ENCODE results near the gene ENTPD7.
A peak's percentile ranks its signal among the peaks of the same experiment; 100 is the strongest.

The ENTPD7 gene

DNA sequence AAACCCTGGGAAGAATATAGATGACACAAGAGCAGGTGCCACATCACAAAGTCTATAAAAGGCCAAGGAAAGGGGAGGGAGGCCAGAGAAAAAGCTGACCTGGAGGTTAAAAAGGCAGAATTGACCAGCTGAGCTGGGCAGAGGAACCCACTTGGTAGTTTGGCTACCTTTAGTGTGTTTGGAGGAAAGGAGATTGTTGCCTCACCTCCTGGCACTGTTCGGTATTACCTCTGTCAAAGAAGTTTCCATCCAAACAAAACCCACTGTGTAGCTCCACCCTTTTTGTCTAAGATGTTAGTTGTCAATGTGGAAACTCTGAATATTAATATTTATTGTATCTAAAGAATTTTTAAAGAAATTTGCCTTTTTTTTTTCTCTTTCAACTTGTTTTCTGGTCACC, 23.4 kb downstream of the ENTPD7 start:
- Mint-ChIP-seq H3K27me3 (no peaks in the 10 kb centered on the region), H3K9me3 (no peaks in the 10 kb centered on the region), H3K36me3 (no peaks in the 10 kb centered on the region), H3K4me3 (no peak overlapping the region), H3K27ac (no peak overlapping the region), H3K4me1 (peaks cover 5% of the 10 kb centered on the region)
- no peak for DNase-seq
- CTCF ChIA-PET, result interaction anchor here (1.5 kb wide), 1 partner anchor 247 kb away, joined by 8 read pairs; no protein-coding TSS in a partner anchor

DNA sequence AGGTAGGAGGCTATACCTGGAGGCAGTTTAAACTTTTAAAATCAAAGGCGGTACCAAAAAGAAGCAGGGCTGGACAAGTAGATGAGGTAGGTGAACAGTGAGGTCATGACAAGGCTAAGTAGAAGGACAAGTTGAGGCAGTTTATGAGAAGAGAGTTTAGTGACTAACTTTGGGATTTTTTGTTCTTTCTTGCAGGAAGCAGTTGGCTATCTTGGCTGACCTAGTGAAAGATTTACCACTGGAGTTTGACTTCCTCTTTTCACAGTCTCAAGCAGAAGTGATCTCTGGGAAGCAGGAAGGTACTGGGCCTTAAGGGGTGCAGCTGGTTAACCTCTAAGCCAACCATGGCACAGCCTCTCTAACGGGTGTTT, 26.3 kb downstream of the ENTPD7 start:
- Mint-ChIP-seq H3K27me3 (no peaks in the 10 kb centered on the region), H3K9me3 (no peaks in the 10 kb centered on the region), H3K4me3 (no peak overlapping the region), H3K4me1 (peaks cover 5% of the 10 kb centered on the region), H3K27ac (no peak overlapping the region), H3K36me3 (no peaks in the 10 kb centered on the region)
- no peak for DNase-seq
- CTCF ChIA-PET, result no interaction called here

DNA sequence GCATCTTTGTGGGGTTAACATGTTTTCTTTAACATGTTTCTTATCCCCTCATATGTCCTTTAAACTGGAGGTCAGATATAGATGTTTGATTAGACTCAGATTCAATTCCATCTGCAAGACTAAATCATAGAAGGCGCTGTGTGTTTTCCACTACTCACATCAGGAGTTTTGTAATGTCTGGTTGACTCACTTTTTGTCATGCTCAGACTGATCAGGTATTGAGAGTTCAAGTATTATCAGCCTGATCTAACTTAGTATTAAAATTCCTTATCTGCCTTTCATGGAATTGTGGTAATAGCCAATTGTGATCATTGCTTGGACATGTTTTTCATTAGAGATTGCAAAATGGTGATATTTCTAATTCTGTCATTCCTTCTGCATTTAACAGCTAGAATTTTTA, 30.2 kb downstream of the ENTPD7 start:
- no peaks in the 10 kb centered on the region for H3K9me3 Mint-ChIP-seq
- no peak overlapping the region for H3K27ac Mint-ChIP-seq
- H3K27me3 Mint-ChIP-seq, result no peaks in the 10 kb centered on the region
- peaks cover 5% of the 10 kb centered on the region for H3K4me1 Mint-ChIP-seq
- no peak for DNase-seq
- H3K36me3 Mint-ChIP-seq, result peaks cover 12% of the 10 kb centered on the region
- CTCF ChIA-PET, result no interaction called here
- no peak overlapping the region for H3K4me3 Mint-ChIP-seq

DNA sequence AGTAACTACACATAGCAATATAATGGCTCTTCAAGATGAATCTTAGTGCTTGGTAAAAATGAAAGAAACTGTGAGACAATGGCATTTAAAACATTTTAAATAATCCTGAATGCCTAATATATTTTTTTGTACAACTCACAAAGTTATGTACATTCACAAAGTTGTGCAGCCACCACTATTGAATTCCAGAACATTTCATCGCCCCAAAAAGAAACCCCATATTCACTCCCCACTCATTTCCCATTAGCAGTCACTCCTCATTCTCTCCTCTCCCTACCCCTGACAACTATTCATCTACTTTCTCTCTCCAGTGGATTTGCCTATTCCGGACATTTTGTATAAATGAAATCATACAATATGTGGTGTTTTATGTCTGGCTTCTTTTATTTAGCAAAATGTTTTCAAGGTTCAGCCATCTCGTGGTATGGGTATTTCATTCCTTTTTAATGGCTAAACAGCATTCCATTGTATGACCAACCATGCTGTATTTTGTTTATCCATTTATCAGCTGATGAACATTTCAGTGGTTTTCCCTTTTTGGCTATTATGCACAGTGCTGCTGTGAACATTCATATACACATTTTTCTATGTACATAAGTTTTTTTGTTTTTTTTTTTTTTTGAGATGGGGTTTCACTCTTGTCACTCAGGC, 34.7 kb downstream of the ENTPD7 start:
- Mint-ChIP-seq H3K27ac (no peak overlapping the region), H3K27me3 (no peaks in the 10 kb centered on the region), H3K36me3 (peaks cover 22% of the 10 kb centered on the region), H3K9me3 (no peaks in the 10 kb centered on the region), H3K4me3 (no peak overlapping the region), H3K4me1 (no peaks in the 10 kb centered on the region)
- DNase-seq, result no peak
- CTCF ChIA-PET, result no interaction called here

DNA sequence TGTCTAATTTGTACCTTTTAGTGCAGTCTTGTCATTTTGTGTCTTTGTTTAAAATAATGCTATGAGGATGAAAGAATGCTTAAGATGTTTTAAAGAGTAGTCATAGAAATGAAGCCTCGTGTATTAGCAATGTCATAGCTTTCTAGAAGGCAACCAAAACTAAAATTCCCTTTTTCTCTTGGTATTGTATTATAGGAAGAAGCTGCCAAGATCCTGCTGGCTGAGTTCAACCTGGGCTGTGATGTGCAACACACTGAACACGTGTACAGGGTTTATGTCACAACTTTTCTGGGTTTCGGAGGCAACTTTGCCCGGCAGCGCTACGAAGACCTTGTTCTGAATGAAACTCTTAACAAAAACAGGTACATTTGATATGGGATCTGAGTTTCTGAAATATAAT, 36.5 kb downstream of the ENTPD7 start:
- H3K4me1 Mint-ChIP-seq, result no peaks in the 10 kb centered on the region
- CTCF ChIA-PET, result interaction anchor here (1.3 kb wide), 1 partner anchor 135 kb away, joined by 3 read pairs; no protein-coding TSS in a partner anchor
- H3K27me3 Mint-ChIP-seq, result no peaks in the 10 kb centered on the region
- no peaks in the 10 kb centered on the region for H3K9me3 Mint-ChIP-seq
- H3K27ac Mint-ChIP-seq, result no peak overlapping the region
- DNase-seq, result no peak
- peaks cover 23% of the 10 kb centered on the region for H3K36me3 Mint-ChIP-seq
- H3K4me3 Mint-ChIP-seq, result no peak overlapping the region

DNA sequence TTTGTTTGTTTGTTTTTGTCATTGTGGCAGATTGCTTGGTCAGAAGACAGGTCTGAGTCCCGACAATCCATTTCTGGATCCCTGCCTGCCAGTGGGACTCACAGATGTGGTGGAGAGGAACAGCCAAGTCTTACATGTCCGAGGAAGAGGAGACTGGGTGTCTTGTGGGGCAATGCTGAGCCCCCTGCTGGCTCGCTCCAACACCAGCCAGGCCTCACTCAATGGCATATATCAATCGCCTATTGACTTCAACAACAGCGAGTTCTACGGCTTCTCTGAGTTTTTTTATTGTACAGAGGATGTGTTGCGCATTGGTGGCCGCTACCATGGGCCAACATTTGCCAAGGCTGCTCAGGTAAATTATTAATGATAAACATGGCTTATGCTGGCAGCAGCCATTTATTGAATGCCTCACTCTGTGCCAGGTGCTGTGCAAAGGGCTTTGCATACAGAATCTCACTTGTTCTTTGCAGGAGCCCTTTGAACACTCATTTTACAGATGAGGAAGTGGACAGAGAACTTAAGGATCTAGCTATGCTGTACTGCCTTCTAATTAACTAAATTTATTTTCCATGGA, 39.3 kb downstream of the ENTPD7 start:
- Mint-ChIP-seq H3K36me3 (peaks cover 23% of the 10 kb centered on the region), H3K27ac (no peak overlapping the region), H3K27me3 (no peaks in the 10 kb centered on the region), H3K4me3 (no peak overlapping the region), H3K4me1 (no peaks in the 10 kb centered on the region), H3K9me3 (no peaks in the 10 kb centered on the region)
- no peak for DNase-seq
- CTCF ChIA-PET, result no interaction called here

DNA sequence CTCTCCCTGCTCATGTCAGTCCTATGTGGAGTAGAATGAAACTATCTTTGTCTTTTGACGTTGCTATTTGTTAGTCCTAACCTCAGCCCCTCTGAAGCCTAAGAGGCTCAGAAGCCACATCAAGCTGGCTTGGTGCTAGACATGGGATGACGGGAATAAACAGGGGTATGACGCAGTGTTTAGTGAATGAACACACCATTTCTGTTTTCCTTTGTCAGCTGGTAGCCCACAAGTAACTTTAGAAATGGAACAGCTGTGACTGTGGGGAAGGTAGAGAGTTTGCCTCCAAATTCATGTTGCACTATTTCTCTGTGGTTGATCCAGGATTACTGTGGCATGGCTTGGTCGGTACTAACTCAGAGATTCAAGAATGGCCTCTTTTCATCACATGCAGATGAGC, 41.3 kb downstream of the ENTPD7 start:
- no peak overlapping the region for H3K27ac Mint-ChIP-seq
- no peaks in the 10 kb centered on the region for H3K4me1 Mint-ChIP-seq
- no peak for DNase-seq
- CTCF ChIA-PET, result no interaction called here
- no peaks in the 10 kb centered on the region for H3K9me3 Mint-ChIP-seq
- no peak overlapping the region for H3K4me3 Mint-ChIP-seq
- peaks cover 23% of the 10 kb centered on the region for H3K36me3 Mint-ChIP-seq
- no peaks in the 10 kb centered on the region for H3K27me3 Mint-ChIP-seq

DNA sequence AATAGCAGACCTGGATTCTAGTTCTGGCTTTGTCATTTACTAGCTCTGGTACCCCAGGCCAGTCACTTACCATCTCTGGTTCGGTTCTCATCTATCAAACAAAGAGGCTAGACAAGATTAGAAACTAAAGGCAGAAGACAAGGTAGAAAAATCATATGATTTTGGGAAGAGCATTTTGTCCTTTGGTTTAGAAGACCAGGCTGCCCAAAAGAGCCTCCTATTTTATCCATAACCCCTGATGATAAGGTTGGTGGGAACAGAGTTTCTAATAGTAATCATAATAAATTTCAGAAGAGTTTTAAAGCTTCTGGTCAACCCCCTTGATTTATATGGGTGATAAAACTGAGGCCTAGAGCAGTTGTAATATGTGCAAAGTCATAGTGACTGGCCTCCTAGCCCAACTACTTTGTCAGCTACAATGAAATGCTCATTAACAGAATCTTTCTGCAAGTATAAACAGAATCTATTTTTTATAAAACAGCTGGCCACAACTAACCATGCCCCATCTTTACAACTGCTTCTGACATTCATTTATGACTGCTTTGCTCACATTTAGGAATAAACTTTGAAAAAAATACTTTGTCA, 49.2 kb downstream of the ENTPD7 start:
- no peaks in the 10 kb centered on the region for H3K4me1 Mint-ChIP-seq
- no peak overlapping the region for H3K27ac Mint-ChIP-seq
- CTCF ChIA-PET, result interaction anchor here (1.4 kb wide), 1 partner anchor 78 kb away, joined by 5 read pairs; no protein-coding TSS in a partner anchor
- H3K9me3 Mint-ChIP-seq, result no peaks in the 10 kb centered on the region
- no peak overlapping the region for H3K4me3 Mint-ChIP-seq
- H3K27me3 Mint-ChIP-seq, result no peaks in the 10 kb centered on the region
- H3K36me3 Mint-ChIP-seq, result peaks cover 16% of the 10 kb centered on the region
- DNase-seq, result no peak

DNA sequence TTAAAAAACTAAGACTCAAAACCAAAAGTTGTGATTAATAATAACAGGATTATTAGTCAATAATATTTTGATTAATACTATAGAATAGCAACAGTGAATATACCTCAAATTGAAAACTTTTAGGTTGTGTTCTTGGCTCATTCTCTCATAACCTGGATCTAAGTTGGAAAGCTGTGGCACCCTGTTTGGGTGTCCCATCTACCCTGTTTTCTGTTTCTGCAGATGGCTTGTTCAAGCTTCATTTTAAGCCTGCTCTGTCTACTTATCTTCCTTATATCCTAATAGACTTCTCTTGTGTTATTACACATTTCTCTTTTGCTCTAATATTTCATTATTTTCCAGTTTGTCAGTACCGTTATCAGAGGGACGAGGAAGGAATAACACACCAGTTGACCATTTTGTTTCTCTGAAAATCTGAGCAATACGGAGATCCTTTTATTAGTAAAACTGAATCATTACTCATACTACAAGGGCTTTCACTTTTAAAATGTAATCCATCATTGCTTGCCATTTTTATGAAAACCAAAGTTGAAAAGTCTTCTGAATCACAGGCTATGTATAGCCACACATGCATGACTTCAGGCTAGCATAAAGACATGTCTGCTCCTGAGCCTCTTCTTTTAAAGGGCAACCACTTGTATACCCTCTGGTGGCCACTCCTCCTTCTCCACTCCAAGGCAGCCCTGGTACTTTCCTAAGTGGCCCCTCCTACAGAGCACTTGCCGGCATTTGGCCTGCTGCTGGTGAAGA, 50.3 kb downstream of the ENTPD7 start:
- peaks cover 21% of the 10 kb centered on the region for H3K36me3 Mint-ChIP-seq
- no peaks in the 10 kb centered on the region for H3K9me3 Mint-ChIP-seq
- no peak overlapping the region for H3K4me3 Mint-ChIP-seq
- H3K4me1 Mint-ChIP-seq, result no peaks in the 10 kb centered on the region
- H3K27ac Mint-ChIP-seq, result no peak overlapping the region
- DNase-seq, result no peak
- CTCF ChIA-PET, result interaction anchor here (1.4 to 2.7 kb wide), 3 partner anchors 23 to 317 kb away, joined by 3 to 11 read pairs (median 5); no protein-coding TSS in a partner anchor
- H3K27me3 Mint-ChIP-seq, result no peaks in the 10 kb centered on the region

DNA sequence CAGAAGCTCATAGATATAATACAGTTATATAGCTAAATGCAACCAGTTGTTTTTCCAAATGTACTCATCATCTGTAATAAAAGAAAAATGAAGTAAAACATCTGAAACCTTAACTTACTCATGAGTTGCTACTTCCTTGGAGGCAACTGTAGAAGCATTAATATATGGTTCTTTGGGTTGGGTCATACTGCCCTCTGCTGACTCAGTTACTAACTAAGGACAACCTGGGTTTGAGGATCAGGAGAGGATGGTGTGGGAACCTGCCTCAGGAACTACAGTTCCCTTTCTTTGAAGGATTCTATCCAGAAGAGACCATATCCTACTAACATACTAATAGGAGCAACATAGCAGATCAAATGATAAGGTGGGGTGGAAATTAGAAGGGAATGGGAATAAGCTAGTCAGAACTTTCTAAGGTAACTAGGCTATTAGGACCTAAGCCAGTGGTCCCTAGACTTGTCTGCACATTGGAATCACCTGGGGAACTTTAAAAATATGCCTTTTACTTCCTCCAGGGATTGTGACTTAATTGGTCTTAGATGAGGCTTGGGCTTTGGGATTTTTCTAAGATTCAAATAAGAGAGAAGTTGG, 51.9 kb downstream of the ENTPD7 start:
- Mint-ChIP-seq H3K36me3 (peaks cover 18% of the 10 kb centered on the region), H3K4me1 (no peaks in the 10 kb centered on the region), H3K9me3 (no peaks in the 10 kb centered on the region), H3K27ac (no peak overlapping the region), H3K4me3 (no peak overlapping the region), H3K27me3 (no peaks in the 10 kb centered on the region)
- CTCF ChIA-PET, result interaction anchor here (0.6 to 2.7 kb wide), 7 partner anchors 21 to 547 kb away, joined by 3 to 18 read pairs (median 3); no protein-coding TSS in a partner anchor
- DNase-seq, result peak; percentile 56

DNA sequence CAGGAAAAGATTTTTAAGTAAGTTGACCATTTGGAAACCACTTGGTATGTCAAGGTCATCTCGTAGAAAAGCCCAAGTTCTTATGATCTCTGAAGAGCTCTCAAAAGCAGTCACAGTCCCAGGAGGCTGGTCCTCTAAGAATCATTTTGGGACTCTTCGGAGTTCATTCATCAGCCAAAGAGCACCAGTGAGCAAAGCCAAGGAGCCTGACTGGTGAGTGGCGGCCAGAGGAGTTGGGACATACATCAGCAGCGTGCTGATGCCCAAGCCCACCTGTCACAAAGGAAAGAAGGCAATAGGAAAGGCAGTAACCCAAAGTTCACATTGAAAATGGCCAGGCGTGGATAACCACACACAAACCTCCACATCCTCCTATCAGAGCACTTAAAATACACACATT, 55.1 kb downstream of the ENTPD7 start:
- DNase-seq, result no peak
- H3K27me3 Mint-ChIP-seq, result no peaks in the 10 kb centered on the region
- H3K27ac Mint-ChIP-seq, result no peak overlapping the region
- H3K4me1 Mint-ChIP-seq, result no peaks in the 10 kb centered on the region
- CTCF ChIA-PET, result interaction anchor here (0.9 to 2.2 kb wide), 2 partner anchors 7 to 100 kb away, joined by 4 to 6 read pairs; no protein-coding TSS in a partner anchor
- no peak overlapping the region for H3K4me3 Mint-ChIP-seq
- peaks cover 30% of the 10 kb centered on the region for H3K36me3 Mint-ChIP-seq
- H3K9me3 Mint-ChIP-seq, result no peaks in the 10 kb centered on the region

DNA sequence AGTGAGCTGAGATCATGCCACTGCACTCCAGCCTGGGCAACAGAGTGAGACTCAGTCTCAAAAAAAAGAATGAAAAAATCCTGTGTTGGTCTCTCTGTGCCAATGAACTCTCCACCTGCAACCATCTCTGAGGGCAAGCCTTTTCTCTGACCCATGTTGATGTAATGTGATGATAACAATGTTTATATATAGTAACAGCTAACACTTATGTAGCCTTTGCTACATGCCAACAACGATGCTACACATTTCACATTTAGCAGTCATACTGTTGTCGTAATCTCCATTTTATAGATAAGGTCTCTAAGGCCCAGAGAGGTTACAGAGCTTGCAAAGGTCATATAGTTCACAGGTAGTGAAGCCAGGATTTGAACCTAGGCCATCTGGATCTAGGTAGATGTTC, 61.1 kb downstream of the ENTPD7 start:
- Mint-ChIP-seq H3K27me3 (no peaks in the 10 kb centered on the region), H3K27ac (no peak overlapping the region), H3K4me3 (no peak overlapping the region), H3K9me3 (no peaks in the 10 kb centered on the region), H3K4me1 (no peaks in the 10 kb centered on the region), H3K36me3 (peaks cover 47% of the 10 kb centered on the region)
- no peak for DNase-seq
- CTCF ChIA-PET, result interaction anchor here (0.6 to 1.0 kb wide), 2 partner anchors 10 to 12 kb away, joined by 3 to 4 read pairs; no protein-coding TSS in a partner anchor

DNA sequence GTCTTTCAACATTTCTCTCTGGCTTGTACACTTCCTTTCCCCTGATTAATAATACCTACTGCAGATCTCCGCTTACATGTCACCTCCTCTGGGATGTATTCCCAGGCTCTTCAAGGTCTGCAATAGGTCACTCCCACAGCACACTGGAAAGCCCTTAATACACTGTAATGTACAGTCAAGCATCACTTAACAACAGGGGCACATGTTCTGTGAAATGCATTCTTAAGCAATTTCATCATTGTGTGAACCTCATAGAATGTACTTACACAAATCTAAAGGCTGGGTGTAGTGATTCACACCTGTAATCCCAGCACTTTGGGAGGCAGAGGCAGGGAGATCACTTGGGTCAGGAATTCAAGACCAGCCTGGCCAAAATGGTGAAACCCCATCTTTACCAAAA, 70.7 kb downstream of the ENTPD7 start:
- H3K27ac Mint-ChIP-seq, result no peak overlapping the region
- DNase-seq, result no peak
- no peaks in the 10 kb centered on the region for H3K27me3 Mint-ChIP-seq
- no peak overlapping the region for H3K4me3 Mint-ChIP-seq
- CTCF ChIA-PET, result interaction anchor here (0.7 to 1.1 kb wide), 2 partner anchors 9 to 48 kb away, joined by 3 to 4 read pairs; no protein-coding TSS in a partner anchor
- H3K36me3 Mint-ChIP-seq, result peaks cover 33% of the 10 kb centered on the region
- no peaks in the 10 kb centered on the region for H3K9me3 Mint-ChIP-seq
- H3K4me1 Mint-ChIP-seq, result peaks cover 31% of the 10 kb centered on the region
